BJ (cell line): ENCODE data around the gene ATRIP. TPM values are rescaled to one million over a fixed set of nuclear protein-coding genes. Genes with fewer than 3 reads are reported as not detected.
"Not testable (repeated sequence)": the region's sequence is repeated elsewhere in the genome, so short reads cannot be mapped to it uniquely, and the experiment has no call there.

Experiments used
- CTCF ChIA-PET: fragments of 350-600 bp; formaldehyde crosslinking; extraction: SDS; loops from one replicate; lab custom pipeline; 2021; ENCODE audit warnings: antibody characterized with exemption, inconsistent platforms; lab: Yijun Ruan, JAX
- POLR2A ChIA-PET: fragments of 300-600 bp; sonication (Branson Sonifier 250); formaldehyde crosslinking; extraction: SDS; loops from one replicate; lab custom pipeline; 2021; ENCODE audit warnings: antibody characterized with exemption; lab: Charles Lee
- DNase-seq: peaks from one replicate; pipeline ENCODE4 v3.0.0-alpha.2; 2011; ENCODE audit warnings: low read depth
- H3K27me3 ChIP-seq: 2 replicates; pipeline ENCODE4 v1.6.0; 2011; ENCODE audit warnings: low read length; ENCODE audit not compliant: control insufficient read depth, insufficient read depth
- H3K36me3 ChIP-seq: 2 replicates; pipeline ENCODE4 v1.5.1; 2011; ENCODE audit warnings: low read length; ENCODE audit not compliant: control insufficient read depth, insufficient read depth
- H3K4me3 ChIP-seq: 2 replicates; pipeline ENCODE4 v1.5.1; 2011; ENCODE audit warnings: low read depth, mild to moderate bottlenecking, control low read depth, low read length
- polyA plus RNA-seq: library from polyadenylated mRNA; depleted of rRNA; stranded (reverse); fragments of >200 nt; gene quantifications from 2 replicates; pipeline ENCODE4 v1.2.3, GENCODE V29; 2011
- TF ChIP-seq, protein P1 (sequence below): IDR thresholded peaks from 2 replicates; pipeline ENCODE4 v1.5.1; 2011; ENCODE audit warnings: low read depth, mild to moderate bottlenecking, control low read depth, inconsistent platforms, low read length, moderate library complexity; ENCODE audit not compliant: insufficient read depth

Gene ATRIP
- polyA plus RNA-seq, 1 experiment: 7.9 TPM

DNA sequence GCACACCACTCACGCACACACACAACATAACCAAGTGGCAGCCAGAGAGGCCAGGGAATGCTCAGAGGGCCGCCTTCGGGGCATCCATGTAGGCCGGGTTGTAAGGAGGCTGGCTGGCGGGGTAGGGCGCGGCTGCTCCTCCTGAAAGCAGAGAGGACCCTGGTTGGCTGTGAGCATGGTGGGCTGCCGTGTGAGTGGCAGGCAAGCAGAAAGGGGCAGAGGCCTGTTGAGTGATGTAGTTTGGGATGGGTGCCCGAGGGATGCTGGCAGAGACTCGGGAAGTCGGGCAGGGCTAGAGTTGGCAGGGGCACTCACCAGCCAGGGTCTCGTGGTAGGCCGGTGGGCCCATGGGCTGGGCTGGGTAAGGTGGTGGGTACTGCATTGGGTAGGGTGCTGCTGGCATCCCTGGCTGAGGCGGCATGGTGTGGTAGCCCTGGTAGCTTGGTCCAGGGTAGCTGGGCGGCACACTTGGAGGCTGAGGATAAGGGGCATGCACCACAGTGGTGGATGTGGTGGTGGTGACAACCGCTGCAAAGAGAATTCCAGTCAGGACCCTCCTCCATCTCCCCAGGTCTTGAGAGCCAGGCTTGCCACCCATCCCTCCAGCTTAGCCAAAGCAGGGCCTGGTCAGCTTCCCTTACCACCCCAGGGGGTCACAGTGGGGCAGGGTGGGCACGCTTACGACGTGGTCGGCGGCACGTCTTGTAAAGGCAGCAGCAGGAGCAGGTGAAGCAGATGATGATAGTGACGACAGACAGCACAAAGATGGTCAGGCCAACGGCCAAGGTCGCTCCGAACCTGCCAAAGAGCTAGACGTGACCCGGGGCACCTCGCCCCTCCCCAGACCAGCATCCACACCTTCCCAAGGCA is 22.7 kb downstream of the ATRIP start:
- ChIA-PET POLR2A (no interaction called here), CTCF (interaction anchor here (0.6 to 2.5 kb wide), 4 partner anchors 69 to 90 kb away, joined by 3 to 8 read pairs (median 4); no protein-coding TSS in a partner anchor)
- Histone ChIP-seq H3K36me3 (peaks cover 35% of the 10 kb centered on the region), H3K27me3 (no peaks in the 10 kb centered on the region), H3K4me3 (no peak overlapping the region)
- DNase-seq: no peak
- TF ChIP-seq, protein P1, sequence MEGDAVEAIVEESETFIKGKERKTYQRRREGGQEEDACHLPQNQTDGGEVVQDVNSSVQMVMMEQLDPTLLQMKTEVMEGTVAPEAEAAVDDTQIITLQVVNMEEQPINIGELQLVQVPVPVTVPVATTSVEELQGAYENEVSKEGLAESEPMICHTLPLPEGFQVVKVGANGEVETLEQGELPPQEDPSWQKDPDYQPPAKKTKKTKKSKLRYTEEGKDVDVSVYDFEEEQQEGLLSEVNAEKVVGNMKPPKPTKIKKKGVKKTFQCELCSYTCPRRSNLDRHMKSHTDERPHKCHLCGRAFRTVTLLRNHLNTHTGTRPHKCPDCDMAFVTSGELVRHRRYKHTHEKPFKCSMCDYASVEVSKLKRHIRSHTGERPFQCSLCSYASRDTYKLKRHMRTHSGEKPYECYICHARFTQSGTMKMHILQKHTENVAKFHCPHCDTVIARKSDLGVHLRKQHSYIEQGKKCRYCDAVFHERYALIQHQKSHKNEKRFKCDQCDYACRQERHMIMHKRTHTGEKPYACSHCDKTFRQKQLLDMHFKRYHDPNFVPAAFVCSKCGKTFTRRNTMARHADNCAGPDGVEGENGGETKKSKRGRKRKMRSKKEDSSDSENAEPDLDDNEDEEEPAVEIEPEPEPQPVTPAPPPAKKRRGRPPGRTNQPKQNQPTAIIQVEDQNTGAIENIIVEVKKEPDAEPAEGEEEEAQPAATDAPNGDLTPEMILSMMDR: no peak

DNA sequence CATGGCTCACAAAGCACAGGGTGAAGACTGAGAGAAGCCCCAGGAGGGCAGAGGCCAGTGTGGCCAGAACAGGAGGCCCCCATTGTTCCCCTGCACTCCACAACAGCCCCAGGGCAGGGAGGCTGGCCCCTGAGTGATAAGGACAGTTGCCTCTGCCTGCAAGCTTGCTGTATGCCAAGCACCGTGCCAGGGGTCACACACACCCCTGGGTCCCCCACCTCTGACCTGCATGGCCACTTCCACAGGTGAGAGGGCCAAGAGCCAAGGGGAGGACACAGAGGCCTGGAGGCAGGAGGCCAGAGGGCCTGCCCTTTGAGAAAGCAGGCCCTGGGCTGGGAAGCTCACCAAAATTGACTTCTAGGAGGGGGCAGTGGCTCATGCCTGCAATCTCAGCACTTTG is 23.7 kb downstream of the ATRIP start:
- POLR2A ChIA-PET: no interaction called here
- CTCF ChIA-PET: interaction anchor here (0.6 to 2.5 kb wide), 2 partner anchors 88 to 89 kb away, joined by 5 to 8 read pairs; no protein-coding TSS in a partner anchor

DNA sequence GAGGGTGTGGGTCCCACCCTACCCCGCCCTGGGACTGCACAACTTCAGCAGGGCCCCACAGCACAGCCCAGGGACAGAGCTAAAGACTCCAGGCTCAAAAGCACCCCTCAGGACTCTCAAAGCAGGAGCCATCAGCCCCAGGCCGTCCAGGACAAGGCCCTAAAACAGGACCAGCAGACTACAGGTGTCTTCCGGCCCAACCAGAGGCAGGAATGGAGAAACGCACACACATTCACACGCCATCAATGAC is 26.1 kb downstream of the ATRIP start:
- peak overlapping the region; percentile 72 for H3K4me3 ChIP-seq

More for the DNA sequence above, 23.7 kb downstream of the ATRIP start:
- no peak overlapping the region for H3K4me3 ChIP-seq
- H3K27me3 ChIP-seq: no peaks in the 10 kb centered on the region
- H3K36me3 ChIP-seq: peaks cover 31% of the 10 kb centered on the region
- DNase-seq: no peak
- TF ChIP-seq, protein P1: no peak

DNA sequence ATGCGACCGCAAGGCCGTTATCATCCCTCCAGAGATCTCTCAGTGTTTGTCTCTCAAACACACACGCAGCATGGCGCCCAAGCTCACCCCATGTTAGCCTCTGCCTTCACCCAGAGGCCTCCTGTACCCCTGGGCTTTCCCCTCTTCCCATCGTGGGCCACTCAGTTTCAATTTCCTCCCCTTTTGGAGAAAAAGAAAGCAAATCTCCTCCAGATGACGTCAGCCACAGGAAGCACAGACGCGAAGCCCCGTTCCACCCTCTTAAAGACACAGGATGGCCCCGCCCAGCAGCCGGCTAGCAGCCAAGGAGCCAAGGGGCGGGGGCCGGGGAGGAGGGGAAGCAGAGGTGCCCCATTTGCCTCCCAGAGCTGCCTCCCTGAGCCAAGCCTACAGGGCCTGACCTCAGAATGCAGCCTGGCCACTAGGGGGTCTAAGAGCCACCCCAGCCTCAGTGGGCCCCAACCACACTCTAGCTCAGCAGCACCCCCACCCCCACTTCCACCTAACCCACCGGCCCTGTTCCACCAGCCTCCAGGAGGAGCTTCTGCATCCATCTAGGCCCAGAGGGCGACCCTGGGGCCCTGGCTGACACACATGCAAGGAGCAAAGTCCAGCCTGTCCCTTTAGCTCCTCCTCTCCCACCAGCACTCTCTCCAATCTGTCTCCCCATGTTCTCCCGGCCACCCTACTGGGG is 26.5 kb downstream of the ATRIP start:
- TF ChIP-seq, protein P1: peak; percentile 44
- peaks cover 22% of the 10 kb centered on the region for H3K36me3 ChIP-seq
- H3K27me3 ChIP-seq: no peaks in the 10 kb centered on the region
- CTCF ChIA-PET: interaction anchor here (0.6 to 3.1 kb wide), 16 partner anchors 9 to 701 kb away, joined by 3 to 14 read pairs (median 4); partner anchors contain the start of gene PFKFB4
- POLR2A ChIA-PET: interaction anchor here (0.6 kb wide), 1 partner anchor 1496 kb away, joined by 5 read pairs; no protein-coding TSS in a partner anchor
- H3K4me3 ChIP-seq: peak overlapping the region; percentile 72
- peak; percentile 65 for DNase-seq

More for the DNA sequence above, 26.1 kb downstream of the ATRIP start:
- ChIA-PET POLR2A (no interaction called here), CTCF (interaction anchor here (0.9 to 3.1 kb wide), 10 partner anchors 8 to 213 kb away, joined by 3 to 14 read pairs (median 4); partner anchors contain the start of gene PFKFB4)
- Histone ChIP-seq H3K27me3 (no peaks in the 10 kb centered on the region), H3K36me3 (peaks cover 25% of the 10 kb centered on the region)
- TF ChIP-seq, protein P1: no peak
- no peak for DNase-seq

DNA sequence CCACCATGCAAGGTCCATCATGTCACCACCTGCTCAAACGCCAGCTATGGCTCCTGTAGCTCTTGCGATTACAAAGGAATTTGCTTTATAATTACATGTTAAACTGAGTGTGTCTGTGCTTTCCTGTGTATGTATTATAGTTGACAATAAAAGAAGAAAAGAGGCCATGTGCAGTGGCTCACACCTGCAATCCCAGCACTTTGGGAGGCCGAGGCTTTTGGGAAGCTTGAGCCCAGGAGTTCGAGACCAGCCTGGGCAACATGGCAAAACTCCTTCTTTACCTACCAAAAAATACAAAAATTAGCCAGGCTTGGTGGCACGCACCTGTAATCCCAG is 27.0 kb downstream of the ATRIP start:
- POLR2A ChIA-PET: no interaction called here

DNA sequence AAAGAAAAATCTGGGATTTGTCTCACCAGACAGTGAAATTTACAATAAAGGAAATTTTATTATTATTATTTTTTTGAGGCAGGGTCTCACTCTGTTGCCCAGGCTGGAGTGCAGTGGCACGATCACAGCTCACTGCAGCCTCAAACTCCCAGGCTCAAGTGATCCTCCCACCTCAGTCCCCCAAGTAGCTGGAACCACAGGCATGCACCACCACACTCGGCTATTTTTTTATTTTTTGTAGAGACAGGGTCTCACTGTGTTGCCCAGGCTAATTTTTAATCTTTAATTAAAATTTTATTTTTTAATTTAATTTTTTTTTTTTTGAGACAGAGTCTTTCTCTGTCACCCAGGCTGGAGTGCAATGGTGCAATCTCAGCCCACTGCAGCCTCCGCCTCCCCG is 27.5 kb downstream of the ATRIP start:
- DNase-seq, H3K4me3 ChIP-seq, POLR2A ChIA-PET, H3K27me3 ChIP-seq: not testable (repeated sequence)
- peaks cover 19% of the 10 kb centered on the region for H3K36me3 ChIP-seq
- CTCF ChIA-PET: interaction anchor here (0.8 to 3.1 kb wide), 10 partner anchors 10 to 74 kb away, joined by 3 to 14 read pairs (median 4); no protein-coding TSS in a partner anchor

More for the DNA sequence above, 27.0 kb downstream of the ATRIP start:
- Histone ChIP-seq H3K27me3 (no peaks in the 10 kb centered on the region), H3K4me3 (no peak overlapping the region), H3K36me3 (peaks cover 18% of the 10 kb centered on the region)
- TF ChIP-seq, protein P1: no peak
- no peak for DNase-seq
- CTCF ChIA-PET: interaction anchor here (0.6 to 3.1 kb wide), 15 partner anchors 9 to 701 kb away, joined by 3 to 14 read pairs (median 4); partner anchors contain the start of gene PFKFB4
